Liver (tissue), 9 donors: ENCODE results near the gene MAPK11. TPM values are rescaled to one million over a fixed set of nuclear protein-coding genes. Genes with fewer than 3 reads are reported as not detected.

Experiments used
- DNase-seq: peaks from one replicate; pipeline ENCODE4 v3.0.0-alpha.2; 2017; ENCODE audit warnings: low spot score
- H3K27ac ChIP-seq, 2 donors: one replicate each; pipeline ENCODE4 v1.7.0; 2013; ENCODE audit warnings: inconsistent platforms in 2 of 2, low read length in 2 of 2, control low read depth in 1 of 2, low read depth in 1 of 2, mild to moderate bottlenecking in 1 of 2
- H3K27me3 ChIP-seq, 4 donors: one replicate each; pipeline versions ENCODE4 v1.6.1 to v1.7.0; 2013; ENCODE audit warnings: low read length in 3 of 4, inconsistent platforms in 1 of 4, mild to moderate bottlenecking in 1 of 4, moderate library complexity in 1 of 4; ENCODE audit not compliant: control insufficient read depth in 4 of 4, insufficient read depth in 4 of 4
- H3K36me3 ChIP-seq, 4 donors: one replicate each; pipeline versions ENCODE4 v1.6.1 to v1.7.0; 2013; ENCODE audit warnings: low read length in 3 of 4, mild to moderate bottlenecking in 3 of 4, low read depth in 1 of 4, moderate library complexity in 1 of 4; ENCODE audit not compliant: control insufficient read depth in 4 of 4, insufficient read depth in 3 of 4
- H3K4me1 ChIP-seq, 4 donors: one replicate each; pipeline versions ENCODE4 v1.6.1 to v1.7.0; 2013; ENCODE audit warnings: low read length in 3 of 4, mild to moderate bottlenecking in 3 of 4, moderate library complexity in 1 of 4; ENCODE audit not compliant: control insufficient read depth in 4 of 4, insufficient read depth in 4 of 4
- H3K4me3 ChIP-seq, 3 donors: one replicate each; pipeline versions ENCODE4 v1.6.1 to v1.7.0; 2013; ENCODE audit warnings: low read length in 3 of 3, control low read depth in 1 of 3, low read depth in 1 of 3, mild to moderate bottlenecking in 1 of 3
- H3K9ac ChIP-seq, 2 donors: one replicate each; pipeline ENCODE4 v1.7.0; 2013; ENCODE audit warnings: low read length in 2 of 2, mild to moderate bottlenecking in 2 of 2, moderate library complexity in 2 of 2, control low read depth in 1 of 2, low read depth in 1 of 2
- H3K9me3 ChIP-seq, 4 donors: one replicate each; pipeline versions ENCODE4 v1.6.1 to v1.7.0; 2013; ENCODE audit warnings: low read length in 3 of 4; ENCODE audit not compliant: control insufficient read depth in 4 of 4
- CTCF ChIP-seq: fragments of 150-350 bp; IDR thresholded peaks from 2 replicates; pipeline ENCODE4 v1.5.1; 2017; ENCODE audit warnings: improper control_type of control experiment, low read depth, low read length; ENCODE audit not compliant: missing input control
- EGR1 ChIP-seq, 2 donors: IDR thresholded peaks; 2 replicates each; pipeline ENCODE4 v1.6.1; 2016 to 2018; ENCODE audit warnings: antibody characterized with exemption in 2 of 2, low read depth in 2 of 2
- FOXA1 ChIP-seq: IDR thresholded peaks from 2 replicates; pipeline ENCODE4 v1.6.1; 2016; ENCODE audit warnings: antibody characterized with exemption
- FOXA2 ChIP-seq: IDR thresholded peaks from 2 replicates; pipeline ENCODE4 v1.6.1; 2016; ENCODE audit warnings: antibody characterized with exemption
- GABPA ChIP-seq, 2 donors: IDR thresholded peaks in 1 of 2; conservative IDR thresholded peaks in 1 of 2; 2 replicates each; pipeline ENCODE4 v1.6.1; 2016; ENCODE audit warnings: antibody characterized with exemption in 2 of 2, mild to moderate bottlenecking in 1 of 2, moderate library complexity in 1 of 2
- HNF4A ChIP-seq, 2 donors: conservative IDR thresholded peaks; 2 replicates each; pipeline ENCODE4 v1.6.1; 2016; ENCODE audit warnings: antibody characterized with exemption in 2 of 2, mild to moderate bottlenecking in 2 of 2
- JUND ChIP-seq, 2 donors: IDR thresholded peaks; 2 replicates each; pipeline ENCODE4 v1.6.1; 2016; ENCODE audit warnings: antibody characterized with exemption in 2 of 2
- NR2F2 ChIP-seq: IDR thresholded peaks from 2 replicates; pipeline ENCODE4 v1.6.1; 2016; ENCODE audit warnings: antibody characterized with exemption
- RAD21 ChIP-seq, 2 donors: IDR thresholded peaks; 2 replicates each; pipeline ENCODE4 v1.6.1; 2016; ENCODE audit warnings: antibody characterized with exemption in 2 of 2, mild to moderate bottlenecking in 2 of 2
- SP1 ChIP-seq: IDR thresholded peaks from 2 replicates; pipeline ENCODE4 v1.6.1; 2018; ENCODE audit warnings: antibody characterized with exemption, mild to moderate bottlenecking
- YY1 ChIP-seq: IDR thresholded peaks from 2 replicates; pipeline ENCODE4 v1.6.1; 2016; ENCODE audit warnings: antibody characterized with exemption, mild to moderate bottlenecking
- WGBS: extraction: QIAGEN DNeasy Blood & Tissue Kit; methylation state at CpG from one replicate; pipeline ENCODE4 v1.1.7; 2013; 5-methylcytosine and 5-hydroxymethylcytosine counted together
- polyA plus RNA-seq, 2 donors: library from polyadenylated mRNA; stranded (reverse) in 1 of 2; unstranded in 1 of 2; fragments of 200-250 nt in 1 of 2; fragments of >200 nt in 1 of 2; fragmentation: Nextera tagmentation in 1 of 2; extraction: Ambion mirVana in 1 of 2; gene quantifications; one replicate each; pipeline versions ENCODE4 v1.2.1 to v1.2.3, GENCODE V29; 2013 to 2015
- total RNA-seq, 2 donors: library from RNA; depleted of rRNA; stranded (reverse); fragments of >200 nt; gene quantifications; one replicate each; pipeline ENCODE4 v1.2.3, GENCODE V29; 2014
- TF ChIP-seq, protein P1 (sequence below): IDR thresholded peaks from 2 replicates; pipeline ENCODE4 v1.6.1; 2016; ENCODE audit warnings: antibody characterized with exemption
- TF ChIP-seq, protein P2 (sequence below): IDR thresholded peaks from 2 replicates; pipeline ENCODE4 v1.6.1; 2016; ENCODE audit warnings: antibody characterized with exemption
- TF ChIP-seq, protein P3 (sequence below): IDR thresholded peaks from 2 replicates; pipeline ENCODE4 v1.6.1; 2016; ENCODE audit warnings: antibody characterized with exemption, mild to moderate bottlenecking
- TF ChIP-seq, protein P4 (sequence below): IDR thresholded peaks from 2 replicates; pipeline ENCODE4 v1.6.1; 2016; ENCODE audit warnings: antibody characterized with exemption
- donor health status: healthy.
- donor health status: healthy.
- donor health status: healthy.
- donor health status: healthy.
- donor health status: healthy.

Gene MAPK11
- total and polyA plus RNA-seq, 4 donors, result 0.65 to 2.0 (median 1.0) TPM

DNA sequence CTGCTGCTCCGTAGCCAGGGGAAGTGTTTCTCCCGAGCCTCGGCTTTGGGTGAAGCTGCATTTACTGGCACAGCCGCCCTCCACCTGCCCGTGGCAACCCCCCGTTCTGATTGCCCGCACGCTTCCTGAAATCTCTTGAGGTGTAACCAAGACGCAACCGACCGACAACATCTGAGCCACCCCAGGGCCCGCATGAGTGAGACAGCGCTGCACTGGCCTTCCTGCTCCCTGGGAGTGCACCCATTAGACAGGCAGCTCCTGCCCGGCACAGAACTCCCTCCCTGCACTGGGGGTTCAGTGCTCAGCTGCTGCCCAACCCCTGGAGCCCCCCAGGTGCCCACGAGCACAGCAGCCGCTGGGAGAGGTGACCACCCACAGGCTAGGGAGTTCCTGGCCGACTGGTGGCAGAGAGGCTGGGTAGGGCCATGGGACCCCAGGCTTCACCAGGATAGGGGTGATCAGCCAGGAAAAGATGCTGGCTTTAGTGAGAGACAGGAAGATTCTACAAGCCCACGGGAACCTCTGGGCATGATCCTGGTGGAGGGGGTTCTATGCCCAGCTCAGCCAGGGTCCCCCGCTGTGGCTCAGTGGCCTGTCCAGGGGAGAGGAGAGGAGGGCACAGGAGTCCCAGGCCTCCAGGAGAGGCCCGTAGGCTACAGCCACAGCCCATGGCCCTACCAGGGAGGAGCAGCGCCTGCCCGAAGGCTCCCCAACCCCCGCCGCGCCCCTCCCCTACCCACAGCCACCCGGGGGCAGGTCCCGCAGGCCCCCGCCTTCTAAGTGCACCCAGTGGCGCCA, 22.7 kb upstream of the MAPK11 start:
- peak overlapping the region in 1 of 3 donors; percentile 43 for H3K4me3 ChIP-seq
- H3K4me1 ChIP-seq, result peaks cover 37 to 64% (median 51%) of the 10 kb centered on the region in 4 donors
- DNase-seq, result no peak
- TF ChIP-seq CTCF (no peak), EGR1 (IDR thresholded peaks at IDR 0.05; ENCODE audit: low read depth in 2 of 2) (no peak), GABPA (IDR thresholded peaks at IDR 0.05 in 1 of 2, conservative IDR thresholded peaks at IDR 0.05 in 1 of 2) (no peak), NR2F2 (no peak), FOXA2 (no peak), JUND (IDR thresholded peaks at IDR 0.05) (no peak)
- TF ChIP-seq, protein P1, sequence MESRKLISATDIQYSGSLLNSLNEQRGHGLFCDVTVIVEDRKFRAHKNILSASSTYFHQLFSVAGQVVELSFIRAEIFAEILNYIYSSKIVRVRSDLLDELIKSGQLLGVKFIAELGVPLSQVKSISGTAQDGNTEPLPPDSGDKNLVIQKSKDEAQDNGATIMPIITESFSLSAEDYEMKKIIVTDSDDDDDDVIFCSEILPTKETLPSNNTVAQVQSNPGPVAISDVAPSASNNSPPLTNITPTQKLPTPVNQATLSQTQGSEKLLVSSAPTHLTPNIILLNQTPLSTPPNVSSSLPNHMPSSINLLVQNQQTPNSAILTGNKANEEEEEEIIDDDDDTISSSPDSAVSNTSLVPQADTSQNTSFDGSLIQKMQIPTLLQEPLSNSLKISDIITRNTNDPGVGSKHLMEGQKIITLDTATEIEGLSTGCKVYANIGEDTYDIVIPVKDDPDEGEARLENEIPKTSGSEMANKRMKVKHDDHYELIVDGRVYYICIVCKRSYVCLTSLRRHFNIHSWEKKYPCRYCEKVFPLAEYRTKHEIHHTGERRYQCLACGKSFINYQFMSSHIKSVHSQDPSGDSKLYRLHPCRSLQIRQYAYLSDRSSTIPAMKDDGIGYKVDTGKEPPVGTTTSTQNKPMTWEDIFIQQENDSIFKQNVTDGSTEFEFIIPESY, result no peak
- TF ChIP-seq, protein P2, sequence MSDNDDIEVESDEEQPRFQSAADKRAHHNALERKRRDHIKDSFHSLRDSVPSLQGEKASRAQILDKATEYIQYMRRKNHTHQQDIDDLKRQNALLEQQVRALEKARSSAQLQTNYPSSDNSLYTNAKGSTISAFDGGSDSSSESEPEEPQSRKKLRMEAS, result no peak
- peaks cover 10 to 25% (median 16%) of the 10 kb centered on the region in 4 donors for H3K36me3 ChIP-seq
- WGBS, result 48% methylated on average over 29 of the region's 29 CpGs
- peak overlapping the region in 1 of 2 donors; percentile 82 for H3K27ac ChIP-seq
- H3K9ac ChIP-seq, result no peak overlapping the region
- H3K27me3 ChIP-seq, result no peaks in the 10 kb centered on the region
- no peaks in the 10 kb centered on the region for H3K9me3 ChIP-seq

- no peak overlapping the region for H3K27ac ChIP-seq
- no peaks in the 10 kb centered on the region for H3K9me3 ChIP-seq
- H3K9ac ChIP-seq, result no peak overlapping the region
- H3K4me1 ChIP-seq, result peaks cover 23 to 36% (median 27%) of the 10 kb centered on the region in 4 donors
- no peak overlapping the region for H3K4me3 ChIP-seq
- no peak for DNase-seq
- no peaks in the 10 kb centered on the region for H3K27me3 ChIP-seq
- WGBS, result 93% methylated on average over 37 of the region's 37 CpGs
- TF ChIP-seq JUND (IDR thresholded peaks at IDR 0.05) (no peak), HNF4A (conservative IDR thresholded peaks at IDR 0.05) (no peak), FOXA1 (no peak), SP1 (no peak), YY1 (no peak), RAD21 (IDR thresholded peaks at IDR 0.05) (no peak)
- TF ChIP-seq, protein P1, result no peak
- TF ChIP-seq, protein P3, sequence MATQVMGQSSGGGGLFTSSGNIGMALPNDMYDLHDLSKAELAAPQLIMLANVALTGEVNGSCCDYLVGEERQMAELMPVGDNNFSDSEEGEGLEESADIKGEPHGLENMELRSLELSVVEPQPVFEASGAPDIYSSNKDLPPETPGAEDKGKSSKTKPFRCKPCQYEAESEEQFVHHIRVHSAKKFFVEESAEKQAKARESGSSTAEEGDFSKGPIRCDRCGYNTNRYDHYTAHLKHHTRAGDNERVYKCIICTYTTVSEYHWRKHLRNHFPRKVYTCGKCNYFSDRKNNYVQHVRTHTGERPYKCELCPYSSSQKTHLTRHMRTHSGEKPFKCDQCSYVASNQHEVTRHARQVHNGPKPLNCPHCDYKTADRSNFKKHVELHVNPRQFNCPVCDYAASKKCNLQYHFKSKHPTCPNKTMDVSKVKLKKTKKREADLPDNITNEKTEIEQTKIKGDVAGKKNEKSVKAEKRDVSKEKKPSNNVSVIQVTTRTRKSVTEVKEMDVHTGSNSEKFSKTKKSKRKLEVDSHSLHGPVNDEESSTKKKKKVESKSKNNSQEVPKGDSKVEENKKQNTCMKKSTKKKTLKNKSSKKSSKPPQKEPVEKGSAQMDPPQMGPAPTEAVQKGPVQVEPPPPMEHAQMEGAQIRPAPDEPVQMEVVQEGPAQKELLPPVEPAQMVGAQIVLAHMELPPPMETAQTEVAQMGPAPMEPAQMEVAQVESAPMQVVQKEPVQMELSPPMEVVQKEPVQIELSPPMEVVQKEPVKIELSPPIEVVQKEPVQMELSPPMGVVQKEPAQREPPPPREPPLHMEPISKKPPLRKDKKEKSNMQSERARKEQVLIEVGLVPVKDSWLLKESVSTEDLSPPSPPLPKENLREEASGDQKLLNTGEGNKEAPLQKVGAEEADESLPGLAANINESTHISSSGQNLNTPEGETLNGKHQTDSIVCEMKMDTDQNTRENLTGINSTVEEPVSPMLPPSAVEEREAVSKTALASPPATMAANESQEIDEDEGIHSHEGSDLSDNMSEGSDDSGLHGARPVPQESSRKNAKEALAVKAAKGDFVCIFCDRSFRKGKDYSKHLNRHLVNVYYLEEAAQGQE, result no peak
- TF ChIP-seq, protein P4, sequence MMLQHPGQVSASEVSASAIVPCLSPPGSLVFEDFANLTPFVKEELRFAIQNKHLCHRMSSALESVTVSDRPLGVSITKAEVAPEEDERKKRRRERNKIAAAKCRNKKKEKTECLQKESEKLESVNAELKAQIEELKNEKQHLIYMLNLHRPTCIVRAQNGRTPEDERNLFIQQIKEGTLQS, result no peak
- H3K36me3 ChIP-seq, result peaks cover 14 to 46% (median 20%) of the 10 kb centered on the region in 4 donors
Observed at GRCh38 chr22:50289942-50290630, 19.9 kb upstream of the MAPK11 start.
